GM12878 (cell line): Measurements from ENCODE around the gene MFN2. TPM values are rescaled to one million over a fixed set of nuclear protein-coding genes. Genes with fewer than 3 reads are reported as not detected.
A peak's percentile ranks its signal among the peaks of the same experiment; 100 is the strongest.

Experiments
- ATAC-seq: fragments of 200-7000 bp; cut with Tn5 transposase; 3 replicates; pipeline ENCODE4 v1.9.1; 2020; ENCODE audit warnings: mild to moderate bottlenecking, moderate library complexity
- BruUV-seq: library from RNA; stranded (reverse); fragments of 400-500 nt; replicated peaks from 2 replicates; lab custom pipeline; 2021; lab: Mats Ljungman, UMichigan
- CTCF ChIA-PET: fragments of 300-600 bp; sonication (Branson Sonifier 250); formaldehyde crosslinking; extraction: SDS; loops from one replicate; lab custom pipeline; 2021; ENCODE audit warnings: inconsistent platforms; lab: Yijun Ruan, JAX
- POLR2A ChIA-PET: fragments of 350-600 bp; formaldehyde crosslinking; extraction: SDS; loops from one replicate; lab custom pipeline; 2021; ENCODE audit warnings: inconsistent platforms; lab: Charles Lee
- RAD21 ChIA-PET: fragments of 300-600 bp; sonication (Branson Sonifier 250); formaldehyde crosslinking; loops from one replicate; lab custom pipeline; 2023; ENCODE audit warnings: antibody characterized with exemption; ENCODE audit not compliant: unreplicated experiment; lab: Charles Lee
- SMC1A ChIA-PET: fragments of 300-600 bp; sonication (Branson Sonifier 250); formaldehyde crosslinking; loops from one replicate; lab custom pipeline; 2023; ENCODE audit not compliant: unreplicated experiment, uncharacterized antibody; lab: Charles Lee
- DNase-seq: peaks from one replicate; pipeline ENCODE4 v3.0.0-alpha.2; 2011; ENCODE audit warnings: low read depth, low spot score
- FAIRE-seq: peaks from 3 replicates; lab custom pipeline; 2011; peaks lifted over from hg19 to GRCh38; lab: Jason Lieb, UNC
- H2AFZ ChIP-seq: 2 replicates; pipeline ENCODE4 v1.6.0; 2011; ENCODE audit warnings: low read depth, low read length, control low read depth; ENCODE audit not compliant: control insufficient read depth
- H3K27ac ChIP-seq: 2 replicates; pipeline ENCODE4 v1.5.1; 2011; ENCODE audit warnings: control low read depth; ENCODE audit not compliant: control insufficient read depth, insufficient read depth
- H3K27me3 ChIP-seq, 2 experiments: replicated peaks in 1 of 2; 2 replicates each; pipeline versions ENCODE4 v1.6.0 to v1.6.1; 2011; ENCODE audit warnings: low read length in 1 of 2; ENCODE audit not compliant: control insufficient read depth in 2 of 2, insufficient read depth in 2 of 2
- H3K36me3 ChIP-seq, 2 experiments: 2 replicates each; pipeline ENCODE4 v1.5.1; 2011; ENCODE audit warnings: low read length in 1 of 2; ENCODE audit not compliant: control insufficient read depth in 2 of 2, insufficient read depth in 2 of 2
- H3K4me1 ChIP-seq: 2 replicates; pipeline ENCODE4 v1.6.1; 2011; ENCODE audit warnings: mild to moderate bottlenecking, low read length, moderate library complexity, mixed read lengths; ENCODE audit not compliant: control insufficient read depth, insufficient read depth
- H3K4me2 ChIP-seq: 2 replicates; pipeline ENCODE4 v1.6.0; 2011; ENCODE audit warnings: control low read depth; ENCODE audit not compliant: control insufficient read depth, insufficient read depth
- H3K4me3 ChIP-seq: fragments of 200-600 bp; sonication (generic); 2 replicates; pipeline ENCODE4 v1.5.1; 2016
- H3K79me2 ChIP-seq: 2 replicates; pipeline ENCODE4 v1.6.0; 2011; ENCODE audit warnings: low read length; ENCODE audit not compliant: control insufficient read depth, insufficient read depth
- H3K9ac ChIP-seq: 2 replicates; pipeline ENCODE4 v1.8.0; 2011; ENCODE audit warnings: low read length, control low read depth, mixed read lengths; ENCODE audit not compliant: control insufficient read depth, insufficient read depth
- H3K9me3 ChIP-seq: replicated peaks from 3 replicates; pipeline ENCODE4 v1.5.1; 2011; ENCODE audit warnings: mild to moderate bottlenecking, low read length; ENCODE audit not compliant: control insufficient read depth, insufficient read depth
- H4K20me1 ChIP-seq: 2 replicates; pipeline ENCODE4 v1.6.0; 2011; ENCODE audit not compliant: control insufficient read depth, insufficient read depth
- CHD4 ChIP-seq: fragments of 200-600 bp; sonication (generic); IDR thresholded peaks from 2 replicates; pipeline ENCODE4 v1.6.1; 2016; ENCODE audit warnings: mild to moderate bottlenecking
- CTCF ChIP-seq, 3 experiments: IDR thresholded peaks in 2 of 3; conservative IDR thresholded peaks in 1 of 3; 2 replicates each; pipeline ENCODE4 v1.5.1; 2011; ENCODE audit warnings: low read depth in 3 of 3, low read length in 3 of 3, mild to moderate bottlenecking in 3 of 3, control low read depth in 2 of 3, moderate library complexity in 2 of 3, inconsistent platforms in 1 of 3, mixed read lengths in 1 of 3; ENCODE audit not compliant: control insufficient read depth in 2 of 3, insufficient read depth in 1 of 3; ENCODE audit errors: extremely low read depth in 1 of 3
- NFYA ChIP-seq: IDR thresholded peaks from 2 replicates; pipeline ENCODE4 v1.6.1; 2011; ENCODE audit warnings: low read depth, mild to moderate bottlenecking, low read length, improper control_type of control experiment, borderline replicate concordance
- STAT1 ChIP-seq: fragments of 450-650 bp; conservative IDR thresholded peaks from 2 replicates; pipeline ENCODE4 v1.6.1; 2014; ENCODE audit warnings: antibody characterized with exemption, mild to moderate bottlenecking
- TCF3 ChIP-seq: IDR thresholded peaks from 2 replicates; pipeline ENCODE4 v1.6.1; 2012; ENCODE audit warnings: low read depth, mild to moderate bottlenecking, low read length, borderline replicate concordance; ENCODE audit not compliant: insufficient read depth
- WGBS: methylation state at CpG from one replicate; pipeline ENCODE4 v1.1.6; 2016; ENCODE audit warnings: low lambda C conversion rate; ENCODE audit not compliant: insufficient replicate concordance, insufficient coverage; ENCODE audit errors: missing lambda C conversion rate; 5-methylcytosine and 5-hydroxymethylcytosine counted together
- in situ Hi-C: fragments of 300-500 bp; cut with MboI; formaldehyde crosslinking; loops from 9 replicates; pipeline ENCODE4 v1.14.3; 2018; ENCODE audit warnings: mixed read lengths
- intact Hi-C: fragments of 100-400 bp; cut with micrococcal nuclease; formaldehyde crosslinking; loops from one replicate; pipeline ENCODE4 v1.14.2; 2022; ENCODE audit not compliant: unreplicated experiment
- polyA plus RNA-seq, 11 experiments: library from polyadenylated mRNA; depleted of rRNA in 4 of 11; unstranded in 6 of 11; stranded (reverse) in 5 of 11; fragments of >200 nt; fragmentation: Nextera tagmentation in 4 of 11; fragmentation: Illumina TruSeq in 1 of 11; extraction: Ambion mirVana in 4 of 11; extraction: Trizol in 1 of 11; gene quantifications; 1 replicate in 1 of 11; 2 replicates in 10 of 11; pipeline versions ENCODE4 v1.2.1 to v1.2.3, GENCODE V29; 2011 to 2016; ENCODE audit warnings: inconsistent platforms in 2 of 11, missing spikeins in 2 of 11, low read depth in 1 of 11
- total RNA-seq, 4 experiments: library from RNA; depleted of rRNA in 3 of 4; stranded (reverse); fragments of >200 nt in 3 of 4; fragmentation: Illumina TruSeq in 1 of 4; extraction: Trizol in 1 of 4; gene quantifications; 2 replicates each; pipeline versions ENCODE4 v1.2.1 to v1.2.3, GENCODE V29; 2013 to 2021

The MFN2 gene
- total and polyA plus RNA-seq, 10 of the 15 experiments (the other 5 are each of a cell fraction or from before 2014, with no cell fraction given) = 5.3 to 64.4 (median 48.1) TPM

- no peak for TF ChIP-seq TCF3
These were observed 68.1 kb downstream of the MFN2 start (continued) for GRCh38 chr1:12048372-12048771.

DNA sequence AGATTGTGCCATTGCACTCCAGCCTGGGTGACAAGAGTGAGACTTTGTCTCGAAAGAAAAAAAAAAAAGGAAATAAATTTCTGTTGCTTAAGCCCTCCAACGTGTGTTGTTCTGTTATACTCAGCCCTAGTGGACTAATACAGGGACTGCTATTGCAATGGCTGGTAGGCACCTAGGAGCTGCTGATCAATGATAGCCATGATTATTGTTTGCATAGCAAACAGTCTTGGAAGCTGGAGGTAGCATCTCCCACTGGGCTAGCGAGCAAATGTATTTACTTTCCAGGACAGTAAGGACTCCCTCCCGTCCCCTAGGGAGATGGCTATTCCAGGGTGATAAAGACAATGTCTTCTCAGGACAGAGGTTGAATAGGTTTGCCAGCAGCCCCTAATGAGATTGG lies 69.4 kb downstream of the MFN2 start:
- H3K79me2 ChIP-seq = peaks cover 14% of the 10 kb centered on the region
- ChIA-PET CTCF (interaction anchor here (0.8 to 2.1 kb wide), 7 partner anchors 10 to 45 kb away, joined by 3 to 17 read pairs (median 4); no protein-coding TSS in a partner anchor), RAD21 (interaction anchor here (6.0 to 9.9 kb wide), 2 partner anchors 11 to 17 kb away, joined by 61 to 167 read pairs; partner anchors contain the start of gene TNFRSF8), SMC1A (interaction anchor here (1.4 to 14.3 kb wide), 6 partner anchors 8 to 44 kb away, joined by 3 to 209 read pairs (median 38); partner anchors contain the start of gene TNFRSF8), POLR2A (interaction anchor here (0.6 to 9.7 kb wide), 6 partner anchors 10 to 44 kb away, joined by 3 to 154 read pairs (median 4); partner anchors contain the start of gene TNFRSF8)
- no peaks in the 10 kb centered on the region for H3K9me3 ChIP-seq
- ATAC-seq (no peak), FAIRE-seq (no peak), DNase-seq (no peak)
- H3K27ac ChIP-seq = no peak overlapping the region
- H3K36me3 ChIP-seq = no peaks in the 10 kb centered on the region
- no peak overlapping the region for H3K4me2 ChIP-seq
- H3K27me3 ChIP-seq = no peaks in the 10 kb centered on the region
- 36% methylated on average over 4 of the region's 4 CpGs for WGBS
- intact Hi-C loops (loop anchor here (5.0 kb wide), 2 partner anchors 47 to 113 kb away; no protein-coding TSS in a partner anchor), in situ Hi-C loops (loop anchor here (25.0 kb wide), 1 partner anchor 1663 kb away; the partner anchor contains the start of gene PRDM2)
- H2AFZ ChIP-seq = no peak overlapping the region
- BruUV-seq = no TSS peak
- H3K4me1 ChIP-seq = peaks cover 93% of the 10 kb centered on the region
- H3K9ac ChIP-seq = no peak overlapping the region
- H3K4me3 ChIP-seq = no peak overlapping the region
- no peaks in the 10 kb centered on the region for H4K20me1 ChIP-seq
- TF ChIP-seq NFYA (no peak), STAT1 (no peak), CTCF (IDR thresholded peaks at IDR 0.05 in 2 of 3, conservative IDR thresholded peaks at IDR 0.05 in 1 of 3; ENCODE audit: control insufficient read depth in 2 of 3, extremely low read depth in 1 of 3, insufficient read depth in 1 of 3, low read depth in 3 of 3, low read length in 3 of 3) (peak in 2 of 3 experiments; percentile 20 to 41; a peak in 1 of 6 replicates), CHD4 (no peak)
